Tibial nerve (tissue), 4 donors: ENCODE results near the gene HOXA3. TPM values are rescaled to one million over a fixed set of nuclear protein-coding genes. Genes with fewer than 3 reads are reported as not detected.

Experiments
- DNase-seq, 2 donors: peaks; one replicate each; pipeline ENCODE4 v3.0.0-alpha.2; 2019; ENCODE audit warnings: low spot score in 2 of 2
- H3K27ac ChIP-seq, 4 donors: fragments of 200-600 bp; sonication (generic) in 3 of 4; one replicate each; pipeline ENCODE4 v1.5.1; 2017 to 2019; ENCODE audit warnings: mild to moderate bottlenecking in 1 of 4
- H3K27me3 ChIP-seq, 2 donors: fragments of 200-600 bp; sonication (generic) in 1 of 2; one replicate each; pipeline versions ENCODE4 v1.5.1 to v1.6.0; 2017 to 2019
- H3K36me3 ChIP-seq, 3 donors: fragments of 200-600 bp; sonication (generic); one replicate each; pipeline ENCODE4 v1.5.1; 2018 to 2019
- H3K4me1 ChIP-seq, 4 donors: fragments of 200-600 bp; sonication (generic) in 3 of 4; one replicate each; pipeline ENCODE4 v1.5.1; 2017 to 2019
- H3K4me3 ChIP-seq, 4 donors: fragments of 200-600 bp; sonication (generic) in 3 of 4; one replicate each; pipeline ENCODE4 v1.5.1; 2017 to 2019; ENCODE audit warnings: mild to moderate bottlenecking in 1 of 4, moderate library complexity in 1 of 4
- H3K9me3 ChIP-seq, 4 donors: fragments of 200-600 bp; sonication (generic) in 3 of 4; one replicate each; pipeline ENCODE4 v1.5.1; 2017 to 2019
- EP300 ChIP-seq, 2 donors: sonication (generic); formaldehyde crosslinking; IDR thresholded peaks; one replicate each; pipeline ENCODE4 v1.6.1; 2017; ENCODE audit warnings: antibody characterized with exemption in 2 of 2, mild to moderate bottlenecking in 1 of 2
- POLR2A ChIP-seq, 2 donors: fragments of 450-650 bp; IDR thresholded peaks; one replicate each; pipeline ENCODE4 v1.6.1; 2017; ENCODE audit warnings: antibody characterized with exemption in 2 of 2, mild to moderate bottlenecking in 2 of 2, moderate library complexity in 2 of 2
- WGBS, 2 donors: methylation state at CpG; one replicate each; pipeline ENCODE4 v1.1.5; 2018; 5-methylcytosine and 5-hydroxymethylcytosine counted together
- total RNA-seq, 4 donors: library from RNA; depleted of rRNA; stranded (reverse); fragments of >200 nt; gene quantifications; one replicate each; pipeline ENCODE4 v1.1.0, GENCODE V29; 2016
- TF ChIP-seq, protein P1 (sequence below), 5 experiments: fragments of 200-600 bp in 3 of 5; fragments of 450-650 bp in 2 of 5; sonication (generic) in 3 of 5; IDR thresholded peaks; one replicate each; pipeline ENCODE4 v1.5.1; 2016 to 2019; ENCODE audit warnings: antibody characterized with exemption in 5 of 5, mild to moderate bottlenecking in 3 of 5, moderate library complexity in 2 of 5

HOXA3 gene
- total RNA-seq, 4 donors from 2014 or later = 7.0 to 18.8 (median 8.7) TPM

DNA sequence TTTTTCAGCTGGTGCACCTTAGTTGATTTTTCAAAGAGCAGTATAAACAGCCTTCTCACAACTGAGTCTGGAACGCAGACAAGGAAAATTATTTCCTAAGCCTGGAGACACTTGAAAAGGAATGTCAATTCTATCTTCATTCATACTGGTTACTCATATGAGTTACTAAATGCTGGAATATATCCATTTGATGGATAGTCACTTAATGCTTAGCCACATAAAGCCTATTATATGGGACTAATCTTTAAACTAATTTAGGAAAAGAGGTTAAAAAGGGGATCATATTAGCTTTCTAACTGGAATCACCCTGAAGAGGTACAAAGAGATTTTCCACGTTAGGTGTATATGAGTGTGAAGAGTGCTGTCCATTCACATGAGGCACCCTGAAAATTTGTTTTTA, 20.2 kb downstream of the HOXA3 start:
- peaks cover 0 to 84% (median 20%) of the 10 kb centered on the region in 4 donors for H3K4me1 ChIP-seq
- no peaks in the 10 kb centered on the region for H3K36me3 ChIP-seq
- H3K27me3 ChIP-seq = peaks cover 0 to 66% of the 10 kb centered on the region in 2 donors
- no peak overlapping the region for H3K4me3 ChIP-seq
- H3K27ac ChIP-seq = no peak overlapping the region
- DNase-seq = no peak
- H3K9me3 ChIP-seq = no peaks in the 10 kb centered on the region
- TF ChIP-seq EP300 (IDR thresholded peaks at IDR 0.05) (no peak), POLR2A (IDR thresholded peaks at IDR 0.05) (no peak)
- TF ChIP-seq, protein P1, sequence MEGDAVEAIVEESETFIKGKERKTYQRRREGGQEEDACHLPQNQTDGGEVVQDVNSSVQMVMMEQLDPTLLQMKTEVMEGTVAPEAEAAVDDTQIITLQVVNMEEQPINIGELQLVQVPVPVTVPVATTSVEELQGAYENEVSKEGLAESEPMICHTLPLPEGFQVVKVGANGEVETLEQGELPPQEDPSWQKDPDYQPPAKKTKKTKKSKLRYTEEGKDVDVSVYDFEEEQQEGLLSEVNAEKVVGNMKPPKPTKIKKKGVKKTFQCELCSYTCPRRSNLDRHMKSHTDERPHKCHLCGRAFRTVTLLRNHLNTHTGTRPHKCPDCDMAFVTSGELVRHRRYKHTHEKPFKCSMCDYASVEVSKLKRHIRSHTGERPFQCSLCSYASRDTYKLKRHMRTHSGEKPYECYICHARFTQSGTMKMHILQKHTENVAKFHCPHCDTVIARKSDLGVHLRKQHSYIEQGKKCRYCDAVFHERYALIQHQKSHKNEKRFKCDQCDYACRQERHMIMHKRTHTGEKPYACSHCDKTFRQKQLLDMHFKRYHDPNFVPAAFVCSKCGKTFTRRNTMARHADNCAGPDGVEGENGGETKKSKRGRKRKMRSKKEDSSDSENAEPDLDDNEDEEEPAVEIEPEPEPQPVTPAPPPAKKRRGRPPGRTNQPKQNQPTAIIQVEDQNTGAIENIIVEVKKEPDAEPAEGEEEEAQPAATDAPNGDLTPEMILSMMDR (IDR thresholded peaks at IDR 0.05) = no peak
- 82 to 85% methylated on average over 2 of the region's 2 CpGs for WGBS, 2 donors

DNA sequence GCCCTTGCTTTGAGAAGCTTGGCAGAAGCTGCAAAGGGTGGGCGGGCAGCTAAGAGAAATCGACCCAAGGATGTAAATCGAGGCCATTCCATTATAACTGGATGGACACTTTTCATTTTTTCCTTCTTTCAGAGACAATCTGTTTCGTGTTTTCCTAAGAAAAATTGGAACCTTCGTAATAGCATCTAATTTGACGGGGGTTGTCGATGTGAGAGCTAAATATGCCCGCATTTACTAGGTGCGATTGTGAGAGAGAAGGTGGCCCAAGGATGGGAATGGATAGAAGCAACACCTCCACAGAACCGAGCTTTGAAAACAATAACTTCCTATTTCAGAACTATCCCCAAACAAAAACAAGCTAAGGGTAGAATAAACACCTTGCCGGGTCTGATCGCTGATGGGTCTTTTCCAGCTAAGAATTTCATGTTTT, 21.0 kb downstream of the HOXA3 start:
- Histone ChIP-seq H3K27ac (peak overlapping the region in 3 of 4 donors; percentile 56 to 90 (median 84)), H3K4me1 (peaks cover 0 to 79% (median 16%) of the 10 kb centered on the region in 4 donors), H3K36me3 (no peaks in the 10 kb centered on the region), H3K4me3 (peak overlapping the region; percentile 51 to 76 (median 64)), H3K27me3 (peaks cover 0 to 64% of the 10 kb centered on the region in 2 donors), H3K9me3 (no peaks in the 10 kb centered on the region)
- no peak for DNase-seq
- TF ChIP-seq, protein P1 (IDR thresholded peaks at IDR 0.05) = no peak
- TF ChIP-seq POLR2A (IDR thresholded peaks at IDR 0.05) = no peak
- no peak for TF ChIP-seq EP300 (IDR thresholded peaks at IDR 0.05)
- 37 to 44% methylated on average over 12 of the region's 12 CpGs for WGBS, 2 donors

DNA sequence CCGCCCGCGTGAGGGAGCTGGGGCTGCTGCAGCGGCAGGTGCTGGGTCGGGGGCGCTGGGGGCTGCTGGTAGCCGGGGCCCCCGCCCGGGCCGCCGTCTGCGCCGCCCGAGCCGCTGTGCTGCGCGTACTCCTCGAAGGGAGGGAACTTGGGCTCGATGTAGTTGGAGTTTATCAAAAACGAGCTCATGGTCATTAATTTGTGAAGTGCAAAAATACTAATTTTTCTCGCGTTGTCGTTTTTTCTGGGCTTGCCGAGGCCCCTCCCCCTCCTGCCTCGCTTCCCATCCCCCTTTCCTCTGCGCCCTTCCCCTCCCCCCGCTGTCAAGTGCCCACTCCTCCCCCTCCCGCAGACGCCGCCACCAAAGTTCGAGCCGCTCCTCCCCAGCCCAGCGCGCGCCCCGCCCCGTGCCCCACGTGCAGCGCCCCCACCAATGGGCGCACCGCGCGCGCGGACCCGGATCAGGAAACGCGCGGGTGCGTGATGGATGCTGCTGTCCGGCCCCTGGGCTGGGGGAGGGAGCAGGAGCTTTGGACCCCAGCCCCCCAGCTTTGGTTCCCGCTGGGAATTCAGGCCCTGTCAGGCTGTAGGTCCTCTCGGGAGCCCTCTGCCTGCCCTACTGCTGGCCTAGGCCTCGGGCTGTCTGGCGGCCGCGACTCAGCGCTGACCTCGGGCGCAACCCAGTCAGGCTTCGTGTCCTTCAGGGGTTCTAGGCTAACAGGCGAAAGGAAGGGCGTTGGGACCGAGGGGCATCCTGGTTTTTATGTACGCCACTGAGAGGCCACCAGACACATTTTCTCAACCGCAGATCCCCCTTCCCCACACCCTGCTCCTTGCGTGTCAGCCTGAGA, 21.6 kb downstream of the HOXA3 start, which contains the start of gene HOXA4:
Gene HOXA4, minus strand, starts transcription at position 218 of the 850 bp plus-strand sequence. Its CDS starts 24 bp downstream, at position 194.
- peak in 1 of 2 donors; percentile 69 for TF ChIP-seq POLR2A (IDR thresholded peaks at IDR 0.05)
- TF ChIP-seq, protein P1 (IDR thresholded peaks at IDR 0.05) = no peak
- peak; percentile 37 to 77 for TF ChIP-seq EP300 (IDR thresholded peaks at IDR 0.05)
- Histone ChIP-seq H3K27ac (peak within 1 kb of the TSS; percentile 56 to 90 (median 76)), H3K9me3 (no peaks in the 10 kb centered on the region), H3K36me3 (no peaks in the 10 kb centered on the region), H3K4me3 (peak within 1 kb of the TSS; percentile 51 to 76 (median 64)), H3K4me1 (peaks cover 0 to 79% (median 13%) of the 10 kb centered on the region in 4 donors), H3K27me3 (peaks cover 0 to 58% of the 10 kb centered on the region in 2 donors)
- WGBS, 2 donors = 2 to 5% methylated on average over 48 to 64 of the region's 67 CpGs
- peak; percentile 84 to 90 for DNase-seq

DNA sequence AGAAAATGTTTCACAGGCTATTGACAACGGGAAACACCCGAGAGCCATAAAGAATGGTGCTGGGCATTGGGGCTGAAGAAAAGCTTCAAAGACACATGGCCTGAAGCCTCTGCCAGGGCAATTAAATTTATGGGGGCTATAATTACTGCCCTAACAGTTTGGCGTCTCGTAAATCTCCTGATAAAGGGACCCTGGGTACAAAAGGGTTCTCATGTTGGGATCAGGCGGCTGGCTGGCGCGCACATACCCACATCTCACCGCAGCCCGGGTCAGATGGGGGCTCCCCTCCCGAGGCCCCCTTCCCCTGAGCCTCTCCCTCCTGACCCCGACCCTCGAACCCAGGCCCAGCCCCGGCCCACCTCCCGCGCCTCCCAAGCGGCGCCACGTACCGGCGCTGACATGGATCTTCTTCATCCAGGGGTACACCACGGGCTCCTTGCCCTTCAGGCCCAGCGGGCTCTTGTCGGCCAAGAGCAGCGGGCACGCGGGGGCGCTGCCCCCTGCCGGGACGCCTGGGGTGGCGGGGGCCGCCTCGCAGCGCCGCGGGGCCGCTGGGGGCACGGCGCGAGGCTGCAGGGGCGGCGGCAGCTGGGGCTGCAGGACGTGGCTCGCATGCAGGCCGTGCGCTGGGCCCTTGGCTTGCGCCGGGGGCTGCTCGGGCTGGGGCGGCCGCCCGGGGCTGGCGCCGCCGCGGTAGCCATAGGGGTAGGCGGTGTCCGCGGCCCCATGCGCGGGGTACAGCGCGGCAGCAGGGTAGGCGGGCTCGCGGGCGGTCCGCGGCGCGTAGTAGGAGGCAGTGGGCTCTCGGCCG, 22.4 kb downstream of the HOXA3 start:
- Histone ChIP-seq H3K4me1 (peaks cover 0 to 80% (median 6%) of the 10 kb centered on the region in 4 donors), H3K9me3 (no peaks in the 10 kb centered on the region), H3K27ac (peak overlapping the region; percentile 56 to 90 (median 71)), H3K36me3 (no peaks in the 10 kb centered on the region), H3K27me3 (peaks cover 0 to 50% of the 10 kb centered on the region in 2 donors), H3K4me3 (peak overlapping the region; percentile 51 to 76 (median 64))
- TF ChIP-seq, protein P1 (IDR thresholded peaks at IDR 0.05) = peak in 3 of 5 experiments; percentile 13 to 21 (median 19)
- TF ChIP-seq EP300 (IDR thresholded peaks at IDR 0.05) = no peak
- no peak for DNase-seq
- WGBS, 2 donors = 26 to 32% methylated on average over 11 to 22 of the region's 72 CpGs
